Calu3 (cell line): Measurements from ENCODE around the gene ZXDC. TPM values are rescaled to one million over a fixed set of nuclear protein-coding genes. Genes with fewer than 3 reads are reported as not detected.
A peak's percentile ranks its signal among the peaks of the same experiment; 100 is the strongest.

Experiments
- BruUV-seq: library from RNA; stranded (reverse); fragments of 400-500 nt; replicated peaks from 2 replicates; lab custom pipeline; 2021; lab: Mats Ljungman, UMichigan
- CTCF ChIA-PET: fragments of 300-600 bp; sonication (Branson Sonifier 250); formaldehyde crosslinking; loops from one replicate; lab custom pipeline; 2022; ENCODE audit warnings: antibody characterized with exemption; lab: Charles Lee
- DNase-seq: peaks from one replicate; pipeline ENCODE4 v3.0.0; 2022
- H3K27ac Mint-ChIP-seq: one replicate; pipeline ENCODE4 v1.8.0; 2022; ENCODE audit warnings: mixed read lengths; ENCODE audit not compliant: unreplicated experiment
- H3K27me3 Mint-ChIP-seq: one replicate; pipeline ENCODE4 v1.8.0; 2022; ENCODE audit warnings: mixed read lengths; ENCODE audit not compliant: unreplicated experiment
- H3K36me3 Mint-ChIP-seq: one replicate; pipeline ENCODE4 v1.8.0; 2022; ENCODE audit warnings: mild to moderate bottlenecking, moderate library complexity, mixed read lengths; ENCODE audit not compliant: insufficient read depth, unreplicated experiment
- H3K4me1 Mint-ChIP-seq: one replicate; pipeline ENCODE4 v1.8.0; 2022; ENCODE audit warnings: mild to moderate bottlenecking, low read depth, mixed read lengths; ENCODE audit not compliant: unreplicated experiment
- H3K4me3 Mint-ChIP-seq: one replicate; pipeline ENCODE4 v1.8.0; 2022; ENCODE audit warnings: mild to moderate bottlenecking, low read depth, moderate library complexity, mixed read lengths; ENCODE audit not compliant: unreplicated experiment
- H3K9me3 Mint-ChIP-seq: one replicate; pipeline ENCODE4 v1.8.0; 2022; ENCODE audit warnings: low read depth, mixed read lengths; ENCODE audit not compliant: unreplicated experiment
- CTCF ChIP-seq: fragments of 200-600 bp; IDR thresholded peaks from one replicate; pipeline ENCODE4 v1.8.0; 2022; ENCODE audit warnings: antibody characterized with exemption; ENCODE audit not compliant: unreplicated experiment
- intact Hi-C: fragments of 100-400 bp; cut with micrococcal nuclease; formaldehyde crosslinking; loops from one replicate; pipeline ENCODE4 v1.10.0; 2022; ENCODE audit not compliant: unreplicated experiment
- total RNA-seq: library from RNA; stranded (reverse); gene quantifications from 2 replicates; pipeline ENCODE4 v1.2.3, GENCODE V29; 2022

ZXDC gene
- total RNA-seq, 1 experiment from 2014 or later: 63.8 TPM

GRCh38 chr3:126398423-126399350 lies 77.0 kb downstream of the ZXDC start:
- TF ChIP-seq CTCF: no peak
- Mint-ChIP-seq H3K4me3 (no peak overlapping the region), H3K9me3 (peaks cover 2% of the 10 kb centered on the region), H3K36me3 (no peaks in the 10 kb centered on the region), H3K27ac (peak overlapping the region; percentile 45), H3K27me3 (peaks cover 40% of the 10 kb centered on the region), H3K4me1 (peaks cover 15% of the 10 kb centered on the region)
- intact Hi-C loops: loop anchor here (5.0 kb wide), 1 partner anchor 74 kb away; no protein-coding TSS in a partner anchor
- CTCF ChIA-PET: interaction anchor here (0.9 to 1.0 kb wide), 2 partner anchors 10 kb away, joined by 4 to 6 read pairs; no protein-coding TSS in a partner anchor
- DNase-seq: no peak
- no TSS peak for BruUV-seq

DNA sequence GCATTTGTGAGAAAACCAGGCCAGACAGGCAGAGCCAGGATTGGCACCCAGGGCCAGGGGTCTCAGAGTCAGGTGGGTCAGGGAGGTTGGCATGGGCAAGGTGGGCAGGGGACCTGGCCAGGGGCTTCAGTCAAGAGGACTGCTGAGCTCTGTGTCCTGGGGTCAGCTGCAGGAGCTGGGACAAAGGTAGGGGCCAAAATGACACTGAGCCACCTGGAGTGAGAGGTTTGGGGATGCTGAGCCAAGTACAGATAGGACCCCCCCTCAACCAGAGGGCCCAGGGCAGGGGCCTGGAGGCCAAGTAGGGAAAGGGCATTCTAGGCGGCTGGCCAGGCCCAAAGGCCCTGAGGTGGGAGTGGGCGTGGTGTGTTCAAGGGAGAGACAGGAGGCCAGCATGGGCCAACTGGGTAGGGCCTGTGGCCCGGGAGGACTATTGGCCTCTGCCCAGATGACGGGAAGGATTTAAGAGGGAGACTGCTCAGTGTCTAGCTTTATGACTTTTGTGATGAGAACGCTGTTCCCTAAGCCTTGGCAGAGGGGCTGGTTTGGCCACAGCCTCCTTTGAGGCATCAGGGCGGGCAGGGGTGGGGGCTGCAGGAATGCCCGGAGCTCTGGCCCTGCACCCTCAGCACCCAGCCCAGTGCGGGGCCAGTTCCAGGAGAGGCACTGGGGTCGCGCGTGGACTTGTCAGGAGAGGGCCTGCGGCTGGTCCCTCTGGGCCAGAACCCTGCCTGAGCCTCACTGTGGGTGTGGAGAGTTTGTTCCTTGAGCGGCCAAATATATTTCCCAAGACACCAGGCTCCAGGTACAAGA lies 77.9 kb downstream of the ZXDC start:
- no TSS peak for BruUV-seq
- peaks cover 15% of the 10 kb centered on the region for H3K4me1 Mint-ChIP-seq
- no peak for TF ChIP-seq CTCF
- no peak overlapping the region for H3K27ac Mint-ChIP-seq
- DNase-seq: no peak
- CTCF ChIA-PET: interaction anchor here (1.0 kb wide), 1 partner anchor 9 kb away, joined by 4 read pairs; no protein-coding TSS in a partner anchor
- H3K4me3 Mint-ChIP-seq: no peak overlapping the region
- intact Hi-C loops: loop anchor here (5.0 kb wide), 1 partner anchor 74 kb away; no protein-coding TSS in a partner anchor
- no peaks in the 10 kb centered on the region for H3K36me3 Mint-ChIP-seq
- peaks cover 2% of the 10 kb centered on the region for H3K9me3 Mint-ChIP-seq
- H3K27me3 Mint-ChIP-seq: peaks cover 40% of the 10 kb centered on the region

GRCh38 chr3:126396536-126396935 lies 79.2 kb downstream of the ZXDC start:
- Mint-ChIP-seq H3K4me1 (peaks cover 15% of the 10 kb centered on the region), H3K27me3 (peaks cover 40% of the 10 kb centered on the region), H3K9me3 (peaks cover 2% of the 10 kb centered on the region), H3K27ac (no peak overlapping the region), H3K36me3 (no peaks in the 10 kb centered on the region), H3K4me3 (no peak overlapping the region)
- no peak for DNase-seq
- CTCF ChIA-PET: interaction anchor here (0.6 to 1.0 kb wide), 4 partner anchors 11 to 419 kb away, joined by 3 to 4 read pairs (median 3); no protein-coding TSS in a partner anchor
- TF ChIP-seq CTCF: no peak
- no TSS peak for BruUV-seq
- intact Hi-C loops: loop anchor here (5.0 kb wide), 1 partner anchor 76 kb away; no protein-coding TSS in a partner anchor
